ENCODE measurements around the gene STIMATE.

DNA sequence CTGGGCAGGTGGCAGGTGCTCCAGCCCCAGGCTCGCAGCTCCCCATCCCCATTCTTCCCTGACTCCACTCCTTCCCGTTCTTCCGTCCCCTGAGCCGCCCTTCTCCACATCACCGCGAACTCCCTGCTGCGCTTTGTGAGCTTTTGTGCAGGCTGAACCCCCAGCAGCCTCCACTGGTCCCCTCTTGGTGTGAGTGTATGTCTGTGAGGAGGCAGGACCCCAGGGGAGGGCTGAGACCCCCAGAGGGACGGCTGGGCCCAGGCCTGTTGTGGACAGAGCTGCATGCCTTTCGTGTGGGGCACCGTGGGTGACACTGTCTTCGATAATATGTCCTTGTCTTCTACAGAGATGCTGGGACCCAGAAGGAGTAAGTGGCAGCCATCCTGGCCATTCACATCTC, 110.1 kb downstream of the STIMATE start:
- TF ChIP-seq, protein P1, sequence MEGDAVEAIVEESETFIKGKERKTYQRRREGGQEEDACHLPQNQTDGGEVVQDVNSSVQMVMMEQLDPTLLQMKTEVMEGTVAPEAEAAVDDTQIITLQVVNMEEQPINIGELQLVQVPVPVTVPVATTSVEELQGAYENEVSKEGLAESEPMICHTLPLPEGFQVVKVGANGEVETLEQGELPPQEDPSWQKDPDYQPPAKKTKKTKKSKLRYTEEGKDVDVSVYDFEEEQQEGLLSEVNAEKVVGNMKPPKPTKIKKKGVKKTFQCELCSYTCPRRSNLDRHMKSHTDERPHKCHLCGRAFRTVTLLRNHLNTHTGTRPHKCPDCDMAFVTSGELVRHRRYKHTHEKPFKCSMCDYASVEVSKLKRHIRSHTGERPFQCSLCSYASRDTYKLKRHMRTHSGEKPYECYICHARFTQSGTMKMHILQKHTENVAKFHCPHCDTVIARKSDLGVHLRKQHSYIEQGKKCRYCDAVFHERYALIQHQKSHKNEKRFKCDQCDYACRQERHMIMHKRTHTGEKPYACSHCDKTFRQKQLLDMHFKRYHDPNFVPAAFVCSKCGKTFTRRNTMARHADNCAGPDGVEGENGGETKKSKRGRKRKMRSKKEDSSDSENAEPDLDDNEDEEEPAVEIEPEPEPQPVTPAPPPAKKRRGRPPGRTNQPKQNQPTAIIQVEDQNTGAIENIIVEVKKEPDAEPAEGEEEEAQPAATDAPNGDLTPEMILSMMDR (IDR thresholded peaks at IDR 0.05): no peak
- TF ChIP-seq ZFX (IDR thresholded peaks at IDR 0.05; ENCODE audit: borderline replicate concordance): no peak

Data from 22Rv1 (cell line).